Measurements from ENCODE around the gene MTHFSD.

The MTHFSD gene

DNA sequence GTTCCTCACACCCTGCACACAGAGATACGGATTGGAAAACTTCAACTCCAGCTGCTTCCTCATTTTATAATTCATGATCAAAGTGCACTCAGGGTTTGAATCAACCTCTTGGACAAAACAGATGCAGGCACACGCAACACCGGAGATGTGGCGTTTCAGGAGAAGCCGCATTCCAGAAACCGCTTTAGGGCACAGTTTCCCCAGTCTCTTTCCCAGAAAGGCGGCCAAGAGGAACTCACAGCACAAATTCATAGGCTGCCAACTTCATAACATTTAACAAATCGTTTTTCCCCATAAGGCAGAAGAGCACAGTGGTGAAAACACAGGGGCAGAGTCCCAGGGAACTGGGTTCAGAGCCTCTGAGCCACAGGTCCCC, 8.4 kb downstream of the MTHFSD start:
- DNase-seq: no peak

- no peak for DNase-seq
Observed at GRCh38 chr16:86545954-86546637, 8.9 kb downstream of the MTHFSD start.

- DNase-seq: no peak
Observed at GRCh38 chr16:86545481-86545880, 9.6 kb downstream of the MTHFSD start.

- no peak for DNase-seq
Observed at GRCh38 chr16:86542756-86543750, 12.0 kb downstream of the MTHFSD start.

DNA sequence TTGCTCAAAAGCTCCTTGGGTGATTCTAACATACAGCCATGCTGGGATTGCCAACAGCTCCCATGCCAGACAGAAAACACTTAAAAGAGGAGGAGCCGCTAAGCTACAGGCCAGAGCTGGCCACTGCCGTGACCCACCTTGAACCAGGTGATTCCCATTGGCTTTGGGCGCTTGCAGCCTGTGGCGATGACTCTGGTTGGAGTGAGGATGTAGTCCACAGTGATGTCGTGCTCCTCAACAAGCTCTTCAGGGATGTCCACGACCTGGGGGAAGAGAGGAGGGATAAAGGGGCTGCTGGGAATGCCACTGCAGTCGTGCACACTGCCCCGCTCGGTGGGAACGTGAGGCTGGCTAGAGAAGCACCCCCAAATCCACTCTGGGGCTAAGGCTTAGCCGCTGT, 13.5 kb downstream of the MTHFSD start:
- DNase-seq: no peak

- no peak for DNase-seq
Observed at GRCh38 chr16:86540894-86541293, 14.1 kb downstream of the MTHFSD start.

- no peak for DNase-seq
Observed at GRCh38 chr16:86538196-86538780, 16.7 kb downstream of the MTHFSD start.

- no peak for DNase-seq
Observed at GRCh38 chr16:86537486-86537885, 17.5 kb downstream of the MTHFSD start.

GRCh38 chr16:86536621-86537020, 18.4 kb downstream of the MTHFSD start:
- no peak for DNase-seq

DNA sequence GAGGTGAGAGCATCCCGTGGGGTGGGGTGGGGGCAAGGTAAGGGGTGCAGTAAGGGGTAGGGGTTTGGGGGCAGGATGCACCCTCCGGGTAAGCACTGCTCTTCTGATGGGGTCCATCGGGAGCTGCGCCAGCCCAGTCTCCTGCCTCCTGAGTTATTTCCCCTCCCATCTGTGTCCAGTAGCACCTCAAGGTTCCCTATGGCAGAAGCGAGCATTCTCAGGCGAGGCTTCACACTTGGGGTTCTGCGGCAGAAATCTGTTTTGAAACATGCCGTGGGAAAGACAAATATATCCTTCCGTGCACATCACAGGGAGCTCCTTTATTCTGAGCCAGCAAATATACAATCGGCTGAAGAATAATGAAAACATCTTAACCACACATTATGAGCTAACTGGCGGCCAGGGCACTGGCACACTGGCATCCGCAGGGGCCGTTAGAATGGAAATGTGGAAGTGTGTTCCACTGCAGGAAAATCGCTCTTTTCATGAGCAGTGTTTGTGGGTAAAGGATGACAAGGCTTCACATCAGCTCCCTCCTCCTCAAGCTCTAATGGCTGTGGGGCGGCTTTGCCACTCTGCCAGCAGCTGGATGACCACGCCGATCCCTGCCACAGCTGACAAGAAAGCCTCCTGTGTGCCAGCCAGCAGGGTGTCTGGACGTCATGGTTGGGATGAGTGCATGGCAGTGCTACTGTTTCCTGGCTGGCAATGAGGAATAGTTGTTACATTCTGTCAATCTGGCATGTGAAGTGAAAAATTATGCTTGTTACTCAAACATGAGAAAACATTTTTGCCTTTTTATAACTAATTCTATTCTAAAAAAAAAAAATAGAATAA, 20.0 kb downstream of the MTHFSD start:
- DNase-seq: no peak

- DNase-seq: no peak
Observed at GRCh38 chr16:86533767-86534351, 21.2 kb downstream of the MTHFSD start.

- DNase-seq: no peak
Observed at GRCh38 chr16:86533076-86533475, 22.0 kb downstream of the MTHFSD start.

- no peak for DNase-seq
Observed at GRCh38 chr16:86532526-86532815, 22.6 kb downstream of the MTHFSD start.

DNA sequence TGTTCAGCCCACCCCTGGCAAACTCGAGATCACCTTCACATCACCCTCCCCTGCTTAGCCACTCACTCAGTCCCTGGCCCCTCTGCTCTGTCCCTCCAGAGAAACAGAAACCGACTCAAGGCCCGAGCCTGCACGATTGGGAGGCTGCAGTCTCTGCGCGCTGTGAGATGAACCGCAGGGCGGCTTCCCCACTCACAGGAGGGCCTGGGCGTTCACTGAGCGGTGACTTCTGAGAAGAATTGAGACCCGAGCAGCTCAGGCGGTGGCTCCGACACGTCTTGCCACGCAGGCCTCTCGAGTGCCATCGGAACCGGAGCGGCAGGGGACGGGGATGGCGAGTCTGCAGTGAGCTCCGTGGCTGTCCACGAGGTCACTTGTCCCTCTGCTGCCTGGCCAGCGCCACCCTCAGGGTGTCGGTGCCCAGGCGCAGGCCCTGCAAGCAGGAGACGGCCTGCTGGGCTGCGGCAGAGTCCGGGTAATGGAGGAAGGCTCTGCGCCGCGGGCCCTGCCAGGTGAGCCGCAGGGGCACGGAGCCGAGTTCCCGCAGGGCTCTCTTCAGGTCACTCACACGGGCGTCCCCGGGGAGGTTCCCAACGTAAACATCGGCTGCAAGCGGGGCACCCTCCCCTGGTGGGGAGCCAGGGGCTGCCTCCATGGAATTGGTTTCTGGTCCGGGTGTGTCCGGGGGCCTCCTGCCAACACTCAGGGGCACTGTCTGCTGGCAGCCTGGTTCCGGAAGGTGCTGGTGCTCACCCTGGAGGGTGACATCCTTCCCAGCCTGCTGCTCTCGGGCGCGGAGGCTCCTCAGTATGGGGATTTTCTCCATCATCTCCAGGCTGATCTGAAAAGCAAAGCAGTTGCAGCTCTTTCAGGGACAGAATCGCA, 23.2 kb downstream of the MTHFSD start:
- no peak for DNase-seq

DNA sequence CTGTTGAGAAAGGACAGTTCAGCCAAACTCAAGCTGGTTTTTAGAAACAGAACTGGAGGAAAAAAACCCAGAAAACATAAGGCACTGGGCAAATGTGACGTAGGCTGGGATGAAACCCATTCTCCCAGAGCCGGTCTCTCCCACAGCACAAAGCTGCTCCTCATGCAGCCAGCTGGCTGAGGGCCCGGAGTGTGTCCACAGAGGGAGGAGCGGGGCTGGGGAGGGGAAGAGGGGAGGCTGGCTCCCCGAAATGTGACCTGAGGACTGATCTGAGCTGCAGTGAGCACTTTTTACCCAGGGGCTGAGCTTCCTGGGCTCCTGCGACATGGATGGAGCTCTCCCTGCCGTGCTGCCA, 23.9 kb downstream of the MTHFSD start:
- DNase-seq: no peak

DNA sequence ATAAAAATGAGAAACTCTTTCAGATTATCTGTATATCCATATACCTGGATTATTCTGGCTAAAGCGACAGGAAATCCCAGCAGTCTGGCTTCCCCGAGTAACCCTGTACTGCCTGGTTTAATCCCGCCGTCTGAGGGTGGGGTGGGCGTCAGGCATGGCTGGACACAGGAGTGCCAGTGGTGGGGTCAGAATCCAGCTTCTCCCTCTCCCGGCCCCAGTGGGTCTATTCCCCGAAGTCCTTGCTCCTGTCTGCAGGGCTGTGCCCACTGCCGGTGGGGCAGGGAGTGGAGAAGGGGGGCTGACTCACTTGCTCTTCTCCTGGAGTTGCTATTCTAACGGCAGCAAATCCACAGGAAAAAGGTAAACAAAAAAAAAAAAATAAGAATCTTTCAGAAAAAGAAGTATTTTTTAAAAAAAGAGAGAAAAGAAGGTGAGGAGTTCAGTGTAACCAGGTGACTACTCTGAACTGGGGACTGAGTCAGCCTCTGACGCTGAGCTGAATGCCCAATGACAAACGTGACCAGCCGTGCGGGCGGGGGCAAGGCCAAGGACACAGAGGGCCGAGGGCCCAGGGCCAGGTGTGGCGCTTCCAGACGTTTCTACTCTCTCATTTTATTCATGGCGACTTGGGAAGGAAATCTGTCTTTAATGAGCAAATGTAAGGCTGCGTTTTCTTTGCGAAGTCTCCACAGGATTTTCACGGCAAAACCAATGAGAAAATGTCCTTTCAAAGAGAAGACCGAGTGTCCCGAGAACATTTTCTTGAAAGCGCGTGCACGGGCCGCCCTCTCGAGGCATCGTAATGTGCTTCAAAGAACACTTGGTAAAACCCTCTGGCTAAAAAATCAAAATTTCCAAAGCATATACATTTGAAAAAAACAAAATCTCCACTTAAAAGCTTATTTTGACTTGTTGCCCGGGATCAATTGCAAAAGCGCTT, 24.5 kb downstream of the MTHFSD start:
- DNase-seq: no peak

DNA sequence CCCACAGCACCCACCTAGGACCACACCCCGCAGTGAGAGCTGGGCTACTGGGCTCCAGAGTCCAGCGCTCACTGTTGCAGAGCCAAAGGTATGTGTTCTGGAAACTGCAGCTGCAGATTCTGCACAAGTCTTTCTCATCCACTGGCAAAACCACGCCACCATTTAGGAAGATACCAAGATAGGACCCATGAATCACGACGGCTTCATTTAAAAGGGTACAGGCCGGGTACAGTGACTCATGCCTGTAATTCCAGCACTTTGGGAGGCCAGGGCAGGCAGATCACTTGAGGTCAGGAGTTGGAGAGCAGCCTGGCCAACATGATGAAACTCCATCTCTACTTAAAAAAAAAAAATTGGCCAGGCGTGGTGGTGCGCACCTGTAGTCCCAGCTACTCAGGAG, 25.9 kb downstream of the MTHFSD start:
- DNase-seq: no peak

- no peak for DNase-seq
Observed at GRCh38 chr16:86528061-86528929, 26.7 kb downstream of the MTHFSD start.

GRCh38 chr16:86527366-86527765, 27.7 kb downstream of the MTHFSD start:
- DNase-seq: no peak

DNA sequence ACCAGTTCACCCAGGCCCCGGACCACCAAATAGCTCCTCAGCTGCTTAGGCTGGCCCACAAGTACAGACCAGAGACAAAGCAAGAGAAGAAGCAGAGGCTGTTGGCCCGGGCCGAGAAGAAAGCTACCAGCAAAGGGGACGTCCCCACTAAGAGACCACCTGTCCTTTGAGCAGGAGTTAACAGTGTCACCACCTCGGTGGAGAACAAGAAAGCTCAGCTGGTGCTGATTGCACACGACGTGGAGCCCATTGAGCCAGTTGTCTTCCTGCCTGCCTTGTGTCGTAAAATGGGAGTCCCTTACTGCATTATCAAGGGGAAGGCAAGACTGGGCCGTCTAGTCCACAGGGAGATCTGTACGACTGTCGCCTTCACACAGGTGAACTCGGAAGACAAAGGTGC, 29.3 kb downstream of the MTHFSD start:
- no peak for DNase-seq
